GM18873 (cell line): ENCODE measurements around the gene DIP2C.
"Not testable (repeated sequence)": the region's sequence is repeated elsewhere in the genome, so short reads cannot be mapped to it uniquely, and the experiment has no call there.

ENCODE experiments used
- ATAC-seq: cut with Tn5 transposase; IDR thresholded peaks from one replicate; pipeline ENCODE4 v1.9.1; 2021; ENCODE audit warnings: mild to moderate bottlenecking, moderate library complexity, moderate number of reproducible peaks; ENCODE audit not compliant: unreplicated experiment, low FRiP score

DIP2C gene

GRCh38 chr10:442209-442608 lies 247.3 kb downstream of the DIP2C start:
- ATAC-seq = no peak

- no peak for ATAC-seq
Observed at GRCh38 chr10:441659-442058, 247.8 kb downstream of the DIP2C start.

GRCh38 chr10:440127-440526 lies 249.3 kb downstream of the DIP2C start:
- no peak for ATAC-seq

DNA sequence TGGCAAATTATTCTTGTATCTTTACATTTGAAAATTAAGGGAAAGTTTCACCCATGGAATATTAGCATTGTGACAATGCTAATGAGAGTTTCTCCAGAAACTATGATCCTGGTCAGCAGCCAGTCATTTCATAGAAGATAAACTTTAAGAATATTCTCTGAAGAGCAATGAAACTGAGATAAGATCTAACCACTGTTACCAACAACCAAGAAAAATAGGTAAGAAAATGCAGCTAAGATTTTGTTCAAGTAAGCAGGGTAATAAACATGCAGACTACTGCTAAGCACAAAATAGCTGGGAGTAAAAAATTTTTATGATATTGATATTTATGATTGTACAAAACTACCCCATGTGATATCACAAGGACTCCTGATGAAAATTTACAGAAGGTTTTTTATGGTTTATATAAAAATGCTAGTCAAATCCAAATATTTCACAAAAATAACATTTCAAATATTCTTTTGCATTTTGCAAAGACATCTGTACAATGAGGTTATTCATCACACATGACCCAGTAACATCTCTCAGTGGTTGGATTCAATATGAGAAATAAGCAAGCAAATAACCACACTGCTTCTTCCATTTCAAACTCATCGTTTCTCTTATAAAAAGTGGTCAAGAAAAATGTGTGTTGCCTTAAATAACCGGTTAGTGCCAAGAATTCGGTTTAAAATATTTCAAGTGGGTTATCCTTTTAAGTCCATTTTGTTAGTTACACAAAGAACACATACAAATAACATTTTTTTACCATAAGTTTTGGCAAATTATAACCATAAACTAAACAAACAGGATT lies 251.6 kb downstream of the DIP2C start:
- ATAC-seq = no peak

- no peak for ATAC-seq
Observed at GRCh38 chr10:436911-437665, 252.4 kb downstream of the DIP2C start.

DNA sequence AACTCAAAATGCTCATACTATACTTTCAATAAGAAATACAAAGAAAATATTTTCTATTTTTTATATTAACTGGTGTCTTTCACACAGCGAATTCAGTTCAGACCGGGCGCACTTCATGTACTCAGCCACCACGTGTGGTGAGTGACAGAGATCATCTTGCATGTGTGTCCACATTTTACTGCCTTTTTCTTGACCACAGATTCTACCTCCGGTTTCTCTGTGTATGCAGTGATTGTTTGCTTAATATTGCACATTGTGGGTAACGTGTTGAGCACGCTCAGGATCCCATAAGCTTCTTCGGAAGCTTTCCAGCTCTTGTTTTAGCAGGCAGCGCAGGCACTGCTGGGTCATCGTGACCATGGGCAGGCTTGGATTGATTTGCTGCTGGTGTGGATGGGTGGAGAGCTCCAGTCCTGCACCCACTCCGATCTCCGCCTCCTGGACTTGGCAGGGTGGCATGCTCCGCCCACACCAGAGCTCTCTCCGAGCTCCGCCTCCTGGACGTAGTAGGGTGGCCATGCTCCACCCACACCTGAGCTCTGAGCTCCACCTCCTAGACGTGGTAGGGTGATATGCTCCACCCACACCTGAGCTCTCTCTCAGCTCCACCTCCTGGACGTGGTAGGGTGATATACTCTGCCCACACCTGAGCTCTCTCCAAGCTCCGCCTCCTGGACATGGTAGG lies 253.3 kb downstream of the DIP2C start:
- ATAC-seq = no peak

GRCh38 chr10:435397-435796 lies 254.1 kb downstream of the DIP2C start:
- ATAC-seq = no peak

GRCh38 chr10:429696-430095 lies 259.8 kb downstream of the DIP2C start:
- no peak for ATAC-seq

GRCh38 chr10:427761-428519 lies 261.5 kb downstream of the DIP2C start:
- ATAC-seq = no peak

- not testable (repeated sequence) for ATAC-seq
Observed at GRCh38 chr10:425365-425764, 264.1 kb downstream of the DIP2C start.

DNA sequence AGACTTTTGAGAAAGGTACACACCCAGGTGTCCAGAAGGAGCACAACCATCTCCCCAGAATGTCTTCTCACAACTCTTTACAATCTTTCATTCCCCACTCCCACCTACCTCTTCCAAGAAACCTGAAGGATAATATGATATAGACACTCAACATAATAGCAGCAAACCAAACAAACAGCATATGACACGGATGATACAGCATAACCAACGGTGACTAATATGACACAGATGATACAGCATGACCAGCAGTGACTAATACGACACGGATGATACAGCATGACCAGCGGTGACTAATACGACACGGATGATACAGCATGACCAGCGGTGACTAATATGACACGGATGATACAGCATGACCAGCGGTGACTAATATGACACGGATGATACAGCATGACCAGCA lies 264.7 kb downstream of the DIP2C start:
- not testable (repeated sequence) for ATAC-seq

- ATAC-seq = no peak
Observed at GRCh38 chr10:423178-423577, 266.3 kb downstream of the DIP2C start.

GRCh38 chr10:422675-423074 lies 266.8 kb downstream of the DIP2C start:
- no peak for ATAC-seq

DNA sequence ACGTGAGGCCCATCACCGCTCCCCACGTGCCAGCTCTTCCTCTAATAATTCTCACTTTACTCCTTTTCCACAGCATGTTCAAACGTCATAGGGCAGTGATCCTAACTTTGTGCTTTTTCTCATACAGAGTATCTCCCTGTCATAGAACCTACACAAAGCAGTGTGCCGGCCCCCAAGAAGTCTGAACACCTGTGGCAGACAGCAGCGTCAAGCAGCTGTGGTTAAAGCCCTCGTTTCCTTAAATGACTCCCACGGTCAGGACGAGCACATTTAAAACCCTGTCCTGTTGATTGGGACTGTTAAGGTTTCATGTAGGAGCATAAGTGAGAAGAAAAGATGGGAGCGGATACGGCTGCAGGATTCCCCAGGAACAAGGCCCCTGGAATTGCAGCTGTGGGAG lies 267.2 kb downstream of the DIP2C start:
- ATAC-seq = no peak

DNA sequence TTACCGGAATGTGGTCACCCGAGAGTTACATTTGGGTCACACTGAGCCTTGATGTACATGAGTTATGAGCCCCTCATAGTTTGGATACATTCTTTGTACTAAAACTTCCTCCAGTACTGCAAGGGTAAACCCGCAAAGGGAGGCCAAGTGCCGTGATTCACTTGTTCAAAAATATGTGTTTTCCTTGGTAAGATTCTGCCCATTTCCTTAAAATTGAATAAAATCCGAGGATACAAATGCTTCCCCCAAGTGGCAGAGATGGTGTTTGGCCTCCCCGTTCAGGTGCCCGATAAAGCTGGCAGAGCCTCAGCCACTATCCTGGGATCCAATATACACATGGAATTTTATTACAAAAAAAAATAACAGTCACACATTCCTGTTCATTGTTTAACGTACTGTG lies 268.3 kb downstream of the DIP2C start:
- no peak for ATAC-seq

GRCh38 chr10:420154-421121 lies 269.0 kb downstream of the DIP2C start:
- ATAC-seq = no peak

- ATAC-seq = no peak
Observed at GRCh38 chr10:418894-419293, 270.6 kb downstream of the DIP2C start.

DNA sequence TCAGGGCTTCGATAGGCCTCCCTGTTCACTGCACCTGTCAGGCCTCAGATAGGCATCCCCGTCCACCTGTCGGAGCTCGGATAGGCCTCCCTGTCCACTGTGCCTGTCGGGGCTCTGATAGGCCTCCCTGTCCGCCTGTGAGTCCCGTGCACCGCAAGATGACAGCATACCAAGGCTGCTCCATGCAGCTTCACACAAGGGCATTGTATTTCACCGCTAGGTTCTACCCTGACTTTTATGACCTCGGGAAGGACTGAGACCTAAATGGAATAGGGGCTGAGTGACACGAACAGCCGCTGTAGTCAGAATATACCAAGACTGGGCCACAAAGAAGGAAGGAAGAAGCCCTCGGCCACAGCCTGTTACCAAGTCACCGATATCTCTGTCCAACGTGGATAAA lies 271.2 kb downstream of the DIP2C start:
- no peak for ATAC-seq

DNA sequence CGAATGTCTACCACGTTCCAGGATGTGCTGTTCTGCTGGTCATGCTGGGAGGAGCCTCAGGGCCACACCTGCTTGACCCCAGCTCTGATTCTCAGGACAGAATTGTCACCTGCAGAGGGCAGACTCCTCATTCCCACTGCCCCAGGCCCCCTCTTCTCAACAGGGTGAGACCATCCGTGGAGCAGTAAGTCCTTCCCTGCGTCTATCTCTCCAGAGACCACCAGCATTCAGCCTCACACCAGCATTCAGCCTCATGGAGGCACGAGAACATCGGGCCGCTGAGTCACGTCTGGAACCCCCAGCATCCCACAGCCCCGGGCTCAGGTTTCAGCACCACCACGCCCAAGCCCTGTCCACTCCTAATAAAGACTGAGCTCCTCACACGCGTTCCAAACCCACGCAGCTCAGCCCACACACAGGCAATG lies 273.4 kb downstream of the DIP2C start:
- ATAC-seq = no peak
